HG03196 (cell line): ENCODE measurements around the gene PAX8.
"Not testable (repeated sequence)": the region's sequence is repeated elsewhere in the genome, so short reads cannot be mapped to it uniquely, and the experiment has no call there.

Experiments used
- ATAC-seq: cut with Tn5 transposase; IDR thresholded peaks from one replicate; pipeline ENCODE4 v1.9.1; 2021; ENCODE audit not compliant: unreplicated experiment

PAX8 gene

DNA sequence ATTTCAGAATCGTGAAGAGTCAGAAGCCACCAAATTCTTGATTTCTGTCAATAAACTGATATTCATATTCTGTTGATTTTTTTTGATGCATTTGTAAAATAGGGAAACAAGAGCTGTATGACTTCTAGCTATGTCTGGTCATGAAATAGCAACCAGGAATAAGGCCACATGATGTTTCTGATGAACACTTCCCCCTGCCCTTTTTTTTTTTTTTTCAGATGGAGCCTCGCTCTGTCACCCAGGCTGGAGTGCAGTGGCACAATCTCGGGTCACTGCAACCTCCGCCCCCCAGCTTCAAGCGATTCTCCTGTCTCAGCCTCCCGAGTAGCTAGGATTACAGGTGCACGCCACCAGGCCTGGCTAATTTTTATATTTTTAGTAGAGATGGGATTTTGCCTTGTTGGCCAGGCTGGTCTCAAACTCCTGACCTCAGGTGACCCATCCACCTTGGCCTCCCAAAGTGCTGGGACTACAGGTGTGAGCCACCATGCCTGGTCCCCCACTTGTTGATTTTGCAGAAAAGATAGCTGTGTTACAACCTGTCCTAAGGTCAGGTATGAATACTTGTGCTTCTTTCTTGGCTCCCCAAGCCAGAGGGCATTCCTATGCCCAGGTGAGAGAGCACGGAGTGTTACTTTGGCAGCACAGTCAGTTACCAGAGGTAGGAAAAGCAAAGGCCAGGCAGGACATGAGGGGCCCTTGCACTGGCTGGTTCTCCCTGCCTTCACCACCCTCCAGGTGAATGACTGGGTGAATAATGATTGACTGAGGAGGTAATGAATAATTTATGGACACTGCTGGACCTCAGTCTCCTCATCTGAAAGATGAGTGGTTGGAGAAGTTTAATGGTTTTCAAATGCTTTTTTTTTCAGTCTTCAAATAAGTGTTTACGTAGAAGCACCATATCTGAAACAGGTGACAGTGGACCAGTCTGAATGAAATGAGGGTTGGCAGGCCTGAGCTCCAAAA, 39.6 kb downstream of the PAX8 start:
- ATAC-seq = no peak

DNA sequence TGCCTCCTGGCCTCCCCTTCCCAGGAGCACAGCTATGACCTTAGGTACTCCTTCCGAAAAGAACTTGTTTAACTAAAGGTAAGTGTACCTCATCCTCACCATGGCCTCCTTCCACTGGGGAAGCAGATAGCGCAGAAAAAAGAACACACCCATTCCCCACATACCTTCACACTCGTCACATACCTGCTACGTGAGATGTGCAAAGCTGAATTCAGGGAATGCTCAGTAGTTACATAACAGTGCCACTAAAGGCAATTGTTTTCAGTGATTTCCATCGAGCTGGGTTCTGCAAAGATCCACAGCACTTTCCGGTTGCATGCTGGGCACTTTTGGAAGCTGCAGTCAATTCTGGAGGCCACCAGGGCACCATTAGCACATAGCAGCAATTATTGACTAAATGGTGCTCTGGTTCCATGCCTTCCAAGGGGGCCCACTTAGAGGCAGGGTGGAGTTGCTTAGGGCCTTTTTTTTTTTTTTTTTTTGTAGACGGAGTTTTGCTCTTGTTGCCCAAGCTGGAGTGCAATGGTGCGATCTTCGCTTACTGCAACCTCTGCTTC, 41.0 kb downstream of the PAX8 start:
- ATAC-seq = no peak

DNA sequence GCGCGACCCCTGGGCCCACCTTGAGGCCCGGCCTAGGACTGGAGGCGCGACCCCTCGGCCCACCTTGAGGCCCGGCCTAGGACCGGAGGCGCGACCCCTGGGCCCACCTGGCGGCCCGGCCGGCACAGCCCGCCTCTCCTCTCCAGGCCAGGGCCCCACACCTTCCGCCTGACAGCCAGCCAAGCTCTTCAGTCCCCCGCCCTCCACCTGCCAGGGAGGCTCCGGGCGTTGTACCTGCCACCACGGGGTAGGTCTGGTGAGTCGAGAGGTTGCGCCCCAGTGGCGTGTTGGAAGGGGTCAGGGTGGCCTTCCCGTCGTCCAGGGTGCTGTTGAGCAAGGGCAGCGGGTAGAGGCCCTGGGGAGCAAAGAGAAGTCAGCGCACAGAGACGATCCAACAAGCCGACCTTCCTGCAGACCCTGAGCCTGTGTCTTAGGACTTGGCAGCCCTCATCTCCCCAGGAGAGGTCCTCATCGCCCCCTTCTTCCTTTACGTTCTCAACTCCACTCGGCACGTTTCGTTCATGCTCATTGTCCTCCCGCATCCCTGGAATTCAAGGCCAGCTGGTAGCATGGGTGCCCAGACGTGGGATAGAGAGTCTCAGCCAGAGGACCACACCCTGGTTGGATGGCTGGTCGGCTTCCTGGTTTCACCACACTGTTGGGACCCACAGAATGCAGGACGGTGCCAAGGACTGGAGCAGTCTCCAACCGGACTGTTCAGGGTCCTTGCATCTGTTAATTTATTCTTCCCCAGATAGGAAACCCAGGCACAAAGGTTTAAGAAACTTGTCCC, 42.2 kb downstream of the PAX8 start:
- no peak for ATAC-seq

DNA sequence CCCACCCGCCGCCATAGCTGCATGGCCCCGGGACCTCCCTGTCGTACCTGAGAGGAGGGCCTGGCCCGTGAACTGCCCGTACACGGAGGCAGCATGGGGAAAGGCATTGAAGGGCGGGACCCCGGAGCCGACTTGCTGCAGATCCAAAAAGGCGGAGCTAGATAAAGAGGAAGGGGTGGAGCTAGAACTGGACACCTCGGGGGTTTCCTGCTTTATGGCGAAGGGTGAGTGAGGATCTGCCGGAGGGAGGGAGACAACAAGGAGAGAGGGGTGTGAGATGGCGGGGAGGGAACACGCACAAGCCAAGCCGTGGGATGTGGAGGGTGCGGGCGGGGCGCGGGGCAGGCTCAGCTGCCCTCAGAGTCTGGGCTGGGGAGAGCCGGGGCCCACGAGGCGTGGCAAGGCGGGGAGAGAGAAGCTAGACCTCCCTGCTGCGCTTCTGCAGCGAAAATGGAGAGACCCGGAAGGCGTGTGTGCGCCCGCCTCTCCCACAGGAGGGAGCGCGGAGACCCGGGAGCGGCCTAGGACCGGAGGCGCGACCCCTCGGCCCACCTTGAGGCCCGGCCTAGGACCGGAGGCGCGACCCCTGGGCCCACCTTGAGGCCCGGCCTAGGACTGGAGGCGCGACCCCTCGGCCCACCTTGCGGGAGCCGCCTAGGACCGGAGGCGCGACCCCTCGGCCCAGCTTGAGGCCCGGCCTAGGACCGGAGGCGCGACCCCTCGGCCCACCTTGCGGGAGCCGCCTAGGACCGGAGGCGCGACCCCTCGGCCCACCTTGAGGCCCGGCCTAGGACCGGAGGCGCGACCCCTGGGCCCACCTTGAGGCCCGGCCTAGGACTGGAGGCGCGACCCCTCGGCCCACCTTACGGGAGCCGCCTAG, 43.1 kb downstream of the PAX8 start:
- not testable (repeated sequence) for ATAC-seq

DNA sequence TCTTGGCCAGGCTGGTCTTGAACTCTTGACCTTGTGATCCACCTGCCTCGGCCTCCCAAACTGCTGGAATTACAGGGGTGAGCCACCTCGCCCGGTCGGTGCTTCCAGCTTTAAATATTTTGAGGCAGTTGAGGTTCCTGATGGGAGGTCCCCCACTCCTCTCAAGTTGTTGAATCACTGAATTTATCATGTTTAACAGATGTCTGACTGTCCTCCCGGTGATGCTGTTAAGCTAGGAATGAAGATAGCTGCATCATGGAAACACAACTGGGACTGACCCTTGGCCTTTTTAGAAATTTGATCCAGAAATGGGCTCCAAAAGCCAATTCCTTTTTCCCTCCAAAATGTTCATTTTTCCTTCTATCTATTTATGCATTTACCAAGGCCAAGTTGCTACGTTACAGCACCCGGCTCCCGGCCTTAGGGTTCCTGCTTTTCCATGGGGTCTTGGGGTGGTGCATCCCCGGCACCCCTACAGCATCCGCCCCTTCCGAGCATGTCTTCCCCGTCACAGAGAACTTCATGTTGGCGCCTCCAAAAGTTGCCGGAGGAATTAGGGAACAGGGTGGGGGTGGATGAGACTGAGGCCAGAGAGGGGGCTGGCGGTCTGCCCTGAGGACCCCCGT, 43.9 kb downstream of the PAX8 start:
- no peak for ATAC-seq

DNA sequence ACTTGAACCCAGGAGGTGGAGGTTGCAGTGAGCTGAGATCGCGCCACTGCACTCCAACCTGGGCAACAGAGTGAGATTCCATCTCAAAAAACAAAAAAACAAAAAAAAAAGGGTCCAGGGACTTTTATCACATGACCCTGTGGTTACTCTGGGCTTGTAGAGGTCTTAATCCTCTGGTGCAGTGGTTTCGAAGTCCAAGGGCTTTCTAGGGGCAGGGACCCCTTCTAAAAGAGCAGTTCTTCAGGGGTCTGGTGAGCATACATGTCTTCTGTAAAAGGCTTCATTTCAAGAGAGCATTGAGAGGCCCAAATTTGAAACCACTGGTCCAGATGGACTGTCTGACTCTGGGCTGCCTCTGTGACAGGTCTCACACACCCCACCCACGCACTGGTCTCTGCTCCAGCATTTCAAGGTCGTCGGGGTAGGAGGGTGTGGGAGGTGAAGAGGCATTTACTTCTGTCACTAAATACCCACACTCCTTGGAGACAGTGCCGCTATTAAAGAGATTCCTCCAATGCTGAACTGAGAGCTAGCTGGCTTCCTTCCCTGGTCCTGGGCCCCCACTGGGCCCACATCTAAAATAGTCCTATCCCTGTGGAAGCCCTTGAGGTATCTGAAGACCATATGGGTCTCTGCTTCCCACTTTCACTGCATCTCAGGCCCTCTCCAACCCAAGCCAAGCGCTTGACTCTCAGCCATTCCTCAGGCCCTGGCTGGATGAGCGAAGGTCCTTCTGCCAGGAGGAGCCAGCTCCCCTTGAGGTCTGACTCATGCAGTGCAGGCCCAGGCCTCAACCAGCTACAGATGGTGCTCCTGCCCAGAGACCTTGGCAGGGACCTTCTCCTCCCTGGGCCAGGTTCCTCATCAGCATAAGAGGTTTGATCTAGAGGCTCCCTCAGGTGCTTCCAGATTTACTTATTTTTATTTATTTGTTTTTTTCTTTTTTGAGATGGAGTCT, 44.8 kb downstream of the PAX8 start:
- ATAC-seq = no peak

DNA sequence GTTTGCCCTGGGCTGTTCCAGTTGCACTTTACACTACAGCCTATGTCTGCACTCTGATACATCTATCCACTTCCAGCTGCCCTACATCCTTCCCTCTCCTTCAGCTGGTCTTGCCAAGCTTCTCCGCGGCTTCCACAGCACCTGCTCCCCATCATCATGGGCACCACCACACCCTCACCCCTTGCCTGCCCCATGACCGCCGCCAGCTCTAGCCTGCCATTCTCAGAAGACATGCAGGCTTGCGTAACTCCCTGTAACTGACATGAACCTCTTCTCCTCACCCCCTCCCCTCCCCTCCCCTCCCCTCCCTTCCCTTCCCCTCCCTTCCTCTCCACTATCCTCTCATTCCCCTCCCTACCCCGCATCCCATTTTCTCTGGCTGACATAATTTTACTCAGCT, 46.0 kb downstream of the PAX8 start:
- ATAC-seq = no peak

DNA sequence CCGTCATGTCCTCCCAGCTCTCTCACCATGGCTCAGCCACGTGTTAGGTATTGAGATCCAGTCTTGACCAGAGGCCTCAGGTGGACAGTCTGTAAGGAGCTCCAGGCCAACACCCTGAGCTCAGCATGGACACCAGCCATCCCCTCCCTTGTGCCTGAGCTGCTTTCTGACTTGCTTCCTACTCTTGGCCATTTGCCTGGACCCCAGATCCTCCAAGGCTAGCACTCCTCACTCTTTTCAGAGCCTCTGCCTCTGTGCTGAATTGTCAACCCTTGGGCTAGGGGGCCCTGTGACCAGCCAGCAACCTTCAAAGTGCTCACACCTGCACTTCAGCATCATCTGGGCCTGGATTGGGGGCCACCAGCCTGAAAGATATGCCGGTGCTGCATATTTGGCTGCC, 46.6 kb downstream of the PAX8 start:
- no peak for ATAC-seq

DNA sequence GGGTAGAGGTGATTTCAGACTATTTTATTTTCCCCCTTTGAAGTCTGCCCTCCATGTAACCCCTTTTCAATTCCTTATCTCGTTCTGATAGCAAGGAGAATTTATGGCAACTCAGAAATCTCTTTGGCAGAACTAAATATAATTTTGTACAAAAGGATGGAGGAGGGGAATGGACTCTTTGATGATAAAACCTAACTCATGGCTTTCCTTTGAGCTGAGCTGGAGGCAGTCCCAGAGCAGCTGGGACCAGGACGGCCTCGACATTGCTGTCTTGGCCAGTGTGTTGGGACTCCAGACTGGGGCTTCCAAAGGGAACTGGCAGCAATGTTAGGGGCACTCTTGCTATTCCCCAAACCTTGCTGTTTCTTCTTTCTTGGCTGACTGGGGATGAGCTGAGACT, 47.7 kb downstream of the PAX8 start:
- ATAC-seq = no peak

DNA sequence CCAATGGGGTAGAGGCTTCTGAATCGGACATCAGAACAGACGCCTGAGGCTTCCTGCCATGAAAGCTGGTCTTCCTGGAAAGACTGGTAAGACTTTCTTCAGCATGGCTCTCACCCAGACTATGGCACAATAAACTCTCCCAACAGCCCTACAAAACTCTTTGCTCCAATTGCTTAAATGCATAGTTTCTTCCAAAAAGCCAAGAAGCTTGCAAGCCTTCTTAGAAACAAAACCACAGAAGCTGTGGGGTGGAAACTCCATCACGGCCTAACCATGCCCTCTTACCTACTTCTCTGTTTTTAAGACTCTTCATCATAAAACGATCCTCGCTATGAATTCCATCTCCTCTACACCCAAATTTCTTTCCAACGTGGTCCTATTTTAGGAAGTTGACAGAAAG, 48.2 kb downstream of the PAX8 start:
- no peak for ATAC-seq

DNA sequence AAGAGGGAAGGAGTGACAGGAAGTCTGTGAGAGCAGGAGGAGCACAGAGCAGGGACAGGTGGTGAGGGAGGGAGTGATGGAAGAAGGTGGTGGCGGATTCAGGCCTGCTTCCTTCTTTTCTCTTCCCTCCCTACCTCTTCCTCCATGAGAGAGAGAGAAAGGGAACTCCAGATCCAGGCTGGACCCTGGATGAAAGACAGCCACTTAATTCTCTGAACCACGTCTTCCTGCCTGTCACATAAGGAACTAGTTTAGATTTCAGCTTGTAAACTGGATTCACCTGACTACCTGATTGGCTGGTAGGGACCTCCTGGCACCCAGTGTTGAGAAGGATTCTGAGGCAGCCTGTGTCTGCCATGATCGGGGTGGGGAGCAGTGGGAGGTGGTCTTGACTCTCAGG, 48.9 kb downstream of the PAX8 start:
- ATAC-seq = no peak

DNA sequence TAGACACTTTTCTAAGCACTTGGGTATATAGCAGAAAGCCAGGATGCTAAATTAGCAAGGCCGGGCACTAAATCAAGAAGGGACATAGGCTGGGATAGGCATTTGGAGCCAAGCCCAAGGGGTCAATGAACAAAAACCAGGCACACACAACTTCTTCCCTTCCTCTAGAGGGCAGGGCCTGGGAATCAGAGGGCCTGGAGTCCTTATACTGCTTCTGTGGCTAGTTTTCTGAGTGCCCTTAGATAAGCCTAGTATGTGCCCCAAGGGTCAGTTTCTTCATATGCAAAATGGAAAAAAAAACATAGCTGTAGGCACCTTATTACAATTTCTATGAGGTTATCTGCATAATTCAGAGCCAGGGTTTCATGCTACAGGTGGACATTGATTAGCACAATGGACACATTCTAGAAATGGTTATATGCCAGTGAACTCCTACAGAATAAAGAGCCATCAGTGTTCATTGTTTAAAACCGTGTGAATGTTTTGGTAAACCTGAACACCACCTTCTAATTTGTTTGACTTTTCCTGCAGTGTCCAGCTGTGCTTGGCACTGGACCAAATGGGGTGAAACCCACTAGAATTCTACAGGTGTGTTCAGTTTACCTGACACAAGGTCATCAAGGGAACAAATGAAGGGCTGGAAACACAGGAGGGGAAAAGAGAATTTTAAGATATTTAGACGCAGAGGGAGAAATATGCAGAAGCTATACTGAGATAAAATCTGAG, 49.6 kb downstream of the PAX8 start:
- ATAC-seq = no peak

DNA sequence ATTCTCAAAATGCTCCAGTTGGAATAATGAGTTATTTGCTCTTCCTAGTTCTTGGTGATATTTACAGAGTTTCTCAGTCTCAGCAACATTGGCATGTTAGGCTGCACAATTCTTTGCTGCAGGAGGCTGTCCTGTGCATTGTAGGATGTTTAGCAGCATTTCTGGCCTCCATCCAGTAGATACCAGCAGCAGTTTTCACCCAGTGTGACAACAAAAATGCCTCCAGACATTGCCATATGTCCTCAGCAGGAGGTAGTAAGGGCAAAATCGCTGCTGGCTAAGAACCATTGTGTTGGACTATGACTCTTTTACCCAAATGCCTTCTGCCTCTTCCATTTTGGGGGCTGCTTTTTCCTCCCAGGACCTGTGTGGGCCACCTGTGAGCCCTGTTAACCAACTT, 50.4 kb downstream of the PAX8 start:
- no peak for ATAC-seq

DNA sequence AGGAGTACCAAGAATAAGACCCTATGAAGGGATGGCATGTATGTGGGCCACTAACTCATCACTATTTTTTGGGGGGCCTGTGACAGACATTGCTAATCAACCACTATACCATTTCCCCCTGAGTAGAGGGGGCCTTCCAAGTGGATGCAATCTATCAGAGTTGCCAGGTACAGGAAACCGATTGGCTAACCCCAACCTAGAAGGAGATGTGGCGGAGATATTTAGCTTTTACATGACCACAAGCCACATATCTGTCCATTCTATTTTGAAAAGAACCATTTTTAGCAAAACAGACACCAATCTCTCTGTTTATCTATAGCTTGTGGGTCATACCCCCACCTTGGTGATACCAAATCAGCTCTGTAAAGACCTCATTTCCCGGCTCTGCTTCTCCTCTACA, 51.0 kb downstream of the PAX8 start:
- ATAC-seq = no peak

DNA sequence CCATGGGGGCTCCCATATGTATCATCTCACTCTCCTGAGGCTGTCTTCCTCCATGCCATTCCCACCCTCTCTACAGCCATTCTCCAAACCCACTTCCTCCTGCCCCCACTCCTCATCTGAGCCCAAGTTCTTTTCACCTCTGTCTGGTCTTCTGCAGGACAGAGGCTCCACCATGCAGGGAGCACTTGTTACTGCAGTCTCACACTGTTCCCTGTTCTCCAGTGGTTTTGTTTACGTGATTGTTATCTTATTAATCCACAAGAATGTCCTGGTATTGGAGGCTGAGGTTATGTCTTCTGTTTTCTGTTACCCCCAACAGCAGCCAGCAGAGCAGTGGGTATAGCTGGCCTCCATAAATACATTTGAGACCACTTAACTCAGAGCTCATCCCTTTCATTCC, 51.4 kb downstream of the PAX8 start:
- no peak for ATAC-seq

DNA sequence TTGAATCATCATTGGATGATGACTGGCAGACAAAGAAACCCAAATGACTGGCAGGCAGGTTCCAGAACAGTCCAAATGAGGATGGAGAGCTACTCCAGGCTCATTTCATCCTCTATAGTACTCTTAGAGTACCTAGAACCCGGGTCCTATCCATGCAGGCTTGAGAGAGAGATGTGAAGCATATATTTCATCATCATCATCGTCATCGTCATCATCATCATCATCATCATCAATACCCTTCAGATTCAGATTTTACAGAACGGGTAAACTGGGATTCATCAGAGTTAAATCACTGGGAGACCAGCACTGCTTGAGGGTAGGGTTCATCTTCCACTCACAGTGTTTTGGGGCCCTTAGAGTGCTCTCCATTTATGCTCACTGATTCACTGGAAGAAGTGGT, 52.3 kb downstream of the PAX8 start:
- no peak for ATAC-seq

DNA sequence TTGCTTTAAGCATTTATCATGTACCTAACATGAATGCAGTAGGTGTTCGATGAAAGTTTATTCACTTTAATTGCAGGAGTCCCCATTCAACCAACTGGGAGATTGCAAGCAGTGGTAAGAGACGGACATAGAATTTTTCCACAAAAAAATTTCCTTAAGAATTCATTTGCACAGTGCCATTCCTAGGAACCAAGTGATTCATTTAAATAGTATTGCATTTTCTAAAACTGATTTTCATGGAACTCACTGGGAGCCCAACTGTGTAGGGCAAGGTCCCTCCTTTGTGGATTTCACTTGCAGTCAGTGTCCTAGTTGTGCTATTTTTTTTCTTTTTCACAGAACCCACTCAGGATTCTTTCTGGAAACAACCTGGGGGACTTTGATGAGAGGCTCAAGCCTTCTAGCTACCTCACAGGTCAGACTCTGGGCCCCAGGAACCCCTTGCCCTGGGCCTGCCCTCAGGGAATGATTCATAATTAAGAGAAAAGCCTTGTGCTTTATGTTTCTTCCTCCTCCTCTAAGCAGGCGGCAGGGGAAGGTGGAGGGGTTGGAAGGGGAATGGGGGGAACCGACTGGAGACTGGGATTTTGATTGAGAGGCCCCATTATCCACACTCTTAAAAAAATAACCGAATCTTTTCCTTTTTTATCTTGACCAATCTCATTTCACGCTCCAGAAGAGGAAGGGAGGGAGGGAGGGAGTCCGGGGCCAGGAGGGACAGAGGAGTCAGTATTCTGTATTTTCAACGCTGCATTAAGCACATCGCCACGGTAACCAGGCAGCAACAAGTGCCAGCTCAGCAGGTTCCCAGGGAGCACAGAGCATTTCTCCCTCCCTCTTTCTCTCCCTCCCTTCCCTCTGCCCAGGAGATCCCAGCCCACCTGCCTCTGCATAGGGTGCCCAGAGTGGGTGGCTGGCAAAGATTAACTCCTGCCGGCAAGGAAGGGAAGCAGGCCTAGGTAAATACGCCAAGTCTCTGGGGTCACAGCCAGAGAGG, 53.2 kb downstream of the PAX8 start:
- ATAC-seq = no peak
